Tibial artery (tissue), 4 donors: ENCODE measurements around the gene MYRIP.

Source experiments
- DNase-seq, 2 donors: peaks; one replicate each; pipeline ENCODE4 v3.0.0-alpha.2; 2019
- H3K27ac ChIP-seq, 2 donors: fragments of 200-600 bp; sonication (generic) in 1 of 2; 1 replicate in 1 of 2; 2 replicates in 1 of 2; pipeline ENCODE4 v1.5.1; 2018 to 2019; ENCODE audit warnings: mild to moderate bottlenecking in 1 of 2
- H3K27me3 ChIP-seq, 2 donors: fragments of 200-600 bp; sonication (generic) in 1 of 2; one replicate each; pipeline versions ENCODE4 v1.5.1 to v1.6.0; 2016 to 2019
- H3K36me3 ChIP-seq, 3 donors: fragments of 200-600 bp; sonication (generic) in 2 of 3; one replicate each; pipeline ENCODE4 v1.5.1; 2016 to 2019; ENCODE audit warnings: mild to moderate bottlenecking in 2 of 3
- H3K4me1 ChIP-seq, 4 donors: fragments of 200-600 bp; sonication (generic) in 2 of 4; 1 replicate in 3 of 4; 2 replicates in 1 of 4; pipeline ENCODE4 v1.5.1; 2016 to 2019
- H3K4me3 ChIP-seq, 2 donors: fragments of 200-600 bp; sonication (generic) in 1 of 2; 1 replicate in 1 of 2; 2 replicates in 1 of 2; pipeline ENCODE4 v1.5.1; 2018 to 2019; ENCODE audit warnings: mild to moderate bottlenecking in 2 of 2
- H3K9me3 ChIP-seq, 3 donors: fragments of 200-600 bp; sonication (generic) in 1 of 3; one replicate each; pipeline ENCODE4 v1.5.1; 2016 to 2019
- intact Hi-C: fragments of 100-400 bp; cut with DNase I; formaldehyde crosslinking; loops from one replicate; pipeline ENCODE4 v1.15.0; 2023; ENCODE audit warnings: low total_unique reads
- TF ChIP-seq, protein P1 (sequence below), 2 experiments: fragments of 200-600 bp in 1 of 2; fragments of 450-650 bp in 1 of 2; IDR thresholded peaks; one replicate each; pipeline ENCODE4 v1.5.1; 2017 to 2019; ENCODE audit warnings: antibody characterized with exemption in 2 of 2, mild to moderate bottlenecking in 1 of 2, moderate library complexity in 1 of 2

MYRIP gene

DNA sequence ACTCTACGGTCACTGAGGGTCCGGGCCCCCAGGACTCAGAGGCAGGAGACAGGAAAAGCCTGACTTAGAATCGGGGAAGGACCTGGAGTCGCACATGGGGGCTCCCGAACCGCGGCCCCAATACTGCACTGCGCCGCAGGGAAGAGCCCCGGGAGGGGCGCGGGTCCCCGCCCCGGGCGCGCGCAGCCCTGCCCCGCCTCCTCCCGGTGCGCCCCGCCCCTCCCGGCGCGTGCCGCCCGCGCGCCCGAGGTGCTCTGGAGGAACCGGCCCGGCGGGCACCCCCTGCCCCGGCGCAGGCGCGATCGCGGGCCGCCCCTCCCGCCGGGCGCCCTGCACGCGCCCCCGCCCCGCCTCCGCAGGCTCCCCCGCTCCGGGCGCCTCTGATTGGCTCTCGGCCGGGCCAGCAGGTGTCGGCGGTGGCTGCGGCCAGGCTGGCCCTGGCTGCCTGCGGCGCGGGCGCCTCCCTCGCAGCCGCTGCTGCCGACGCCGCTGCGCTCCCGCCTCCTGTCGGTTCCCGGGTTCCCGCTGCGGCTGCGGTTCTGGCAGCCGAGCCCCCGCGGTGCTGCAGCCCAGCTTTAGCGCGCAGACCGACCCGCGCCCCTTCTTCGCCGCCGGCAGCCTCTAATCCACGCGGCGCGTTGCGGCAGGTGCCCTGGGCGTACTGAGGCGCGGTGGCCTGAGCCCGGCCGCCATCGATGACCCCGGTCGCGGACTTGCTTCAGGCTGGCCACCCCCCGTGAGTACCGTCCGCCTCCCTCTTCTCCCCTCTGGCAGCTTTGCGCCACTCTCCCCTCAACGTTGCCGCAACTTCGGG lies at the start of gene MYRIP:
Gene MYRIP, plus strand, starts transcription at position 429 of the 814 bp plus-strand sequence. CDS start 91,208 bp downstream, outside the sequence.
- intact Hi-C loops: no loop called here
- no peaks in the 10 kb centered on the region for H3K9me3 ChIP-seq
- H3K4me3 ChIP-seq: peak within 1 kb of the TSS; percentile 68 to 84
- DNase-seq: peak; percentile 38 to 77
- H3K27ac ChIP-seq: peak within 1 kb of the TSS; percentile 67 to 68
- peaks cover 0 to 21% of the 10 kb centered on the region in 2 donors for H3K27me3 ChIP-seq
- peaks cover 0 to 29% (median 15%) of the 10 kb centered on the region in 4 donors for H3K4me1 ChIP-seq
- no peaks in the 10 kb centered on the region for H3K36me3 ChIP-seq
- TF ChIP-seq, protein P1, sequence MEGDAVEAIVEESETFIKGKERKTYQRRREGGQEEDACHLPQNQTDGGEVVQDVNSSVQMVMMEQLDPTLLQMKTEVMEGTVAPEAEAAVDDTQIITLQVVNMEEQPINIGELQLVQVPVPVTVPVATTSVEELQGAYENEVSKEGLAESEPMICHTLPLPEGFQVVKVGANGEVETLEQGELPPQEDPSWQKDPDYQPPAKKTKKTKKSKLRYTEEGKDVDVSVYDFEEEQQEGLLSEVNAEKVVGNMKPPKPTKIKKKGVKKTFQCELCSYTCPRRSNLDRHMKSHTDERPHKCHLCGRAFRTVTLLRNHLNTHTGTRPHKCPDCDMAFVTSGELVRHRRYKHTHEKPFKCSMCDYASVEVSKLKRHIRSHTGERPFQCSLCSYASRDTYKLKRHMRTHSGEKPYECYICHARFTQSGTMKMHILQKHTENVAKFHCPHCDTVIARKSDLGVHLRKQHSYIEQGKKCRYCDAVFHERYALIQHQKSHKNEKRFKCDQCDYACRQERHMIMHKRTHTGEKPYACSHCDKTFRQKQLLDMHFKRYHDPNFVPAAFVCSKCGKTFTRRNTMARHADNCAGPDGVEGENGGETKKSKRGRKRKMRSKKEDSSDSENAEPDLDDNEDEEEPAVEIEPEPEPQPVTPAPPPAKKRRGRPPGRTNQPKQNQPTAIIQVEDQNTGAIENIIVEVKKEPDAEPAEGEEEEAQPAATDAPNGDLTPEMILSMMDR (IDR thresholded peaks at IDR 0.05): peak in 1 of 2 experiments; percentile 7

DNA sequence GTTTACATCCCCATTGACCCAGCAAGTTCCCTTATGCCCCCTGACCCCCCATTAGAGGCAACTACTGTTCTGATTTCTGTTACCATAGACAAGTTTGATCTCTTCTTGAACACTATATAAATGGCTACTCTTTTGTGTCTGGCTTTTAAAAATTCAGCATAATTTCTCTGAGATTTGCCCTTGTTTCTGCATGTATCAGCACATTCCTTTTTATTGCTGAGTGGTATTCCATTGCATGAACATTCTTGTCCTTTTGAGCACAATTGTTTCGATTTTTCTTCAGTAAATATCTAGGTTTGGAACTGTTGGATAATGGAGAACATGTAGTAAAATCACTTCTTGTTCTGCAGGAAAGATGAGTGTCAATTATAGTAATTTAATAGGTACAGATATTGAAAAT lies 49.1 kb upstream of the MYRIP start:
- no peaks in the 10 kb centered on the region for H3K27me3 ChIP-seq
- intact Hi-C loops: no loop called here
- TF ChIP-seq, protein P1 (IDR thresholded peaks at IDR 0.05): no peak
- no peaks in the 10 kb centered on the region for H3K36me3 ChIP-seq
- DNase-seq: no peak
- no peak overlapping the region for H3K27ac ChIP-seq
- H3K4me3 ChIP-seq: no peak overlapping the region
- no peaks in the 10 kb centered on the region for H3K4me1 ChIP-seq
- no peaks in the 10 kb centered on the region for H3K9me3 ChIP-seq

DNA sequence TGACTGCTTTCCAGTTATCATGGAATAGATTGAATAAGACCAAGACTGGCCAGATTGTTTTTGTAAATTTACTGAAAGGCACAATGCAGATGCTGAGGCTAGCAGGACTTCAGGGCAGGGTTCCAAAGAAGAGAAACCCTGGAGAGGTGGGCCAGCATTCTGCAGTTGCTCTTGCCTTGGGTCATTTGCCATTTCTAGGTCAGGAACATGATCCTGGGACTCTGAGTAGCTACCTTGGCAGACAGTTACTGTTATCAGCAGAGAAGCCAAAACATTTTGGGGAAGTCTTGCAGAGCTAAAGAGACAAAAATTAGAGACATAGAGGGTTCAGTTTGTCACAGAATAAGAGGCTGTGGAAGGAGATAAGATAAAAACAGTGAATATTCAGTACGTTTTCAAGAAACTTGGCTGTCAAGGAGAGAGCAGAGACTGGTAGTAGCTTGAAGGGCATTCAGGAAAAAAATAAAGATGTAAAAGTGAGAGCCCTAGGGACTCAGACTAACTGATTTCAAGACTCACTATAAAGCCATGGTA lies 46.8 kb upstream of the MYRIP start:
- Histone ChIP-seq H3K4me3 (no peak overlapping the region), H3K36me3 (no peaks in the 10 kb centered on the region), H3K9me3 (no peaks in the 10 kb centered on the region), H3K27ac (no peak overlapping the region), H3K27me3 (no peaks in the 10 kb centered on the region), H3K4me1 (no peaks in the 10 kb centered on the region)
- DNase-seq: no peak
- intact Hi-C loops: no loop called here
- TF ChIP-seq, protein P1 (IDR thresholded peaks at IDR 0.05): no peak

DNA sequence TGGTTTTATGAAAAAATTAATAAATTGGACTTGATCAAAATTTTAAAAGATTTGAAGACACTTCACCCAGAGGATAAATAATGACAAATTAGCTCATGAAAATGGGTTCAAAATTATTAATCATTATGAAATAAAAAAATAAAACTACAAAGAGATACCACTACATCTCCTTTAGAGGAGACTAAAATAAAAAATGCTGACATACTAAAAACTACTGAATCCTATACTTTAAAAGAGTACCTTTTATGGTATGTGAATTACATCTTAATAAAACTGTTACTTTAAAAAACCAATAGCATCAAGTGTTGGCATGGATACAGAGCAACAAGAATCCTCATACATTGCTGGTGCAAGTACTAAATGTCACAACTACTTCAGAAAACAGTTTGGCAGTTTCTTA lies 46.0 kb upstream of the MYRIP start:
- Histone ChIP-seq H3K27ac (no peak overlapping the region), H3K9me3 (no peaks in the 10 kb centered on the region), H3K36me3 (no peaks in the 10 kb centered on the region), H3K27me3 (no peaks in the 10 kb centered on the region), H3K4me3 (no peak overlapping the region), H3K4me1 (no peaks in the 10 kb centered on the region)
- intact Hi-C loops: no loop called here
- TF ChIP-seq, protein P1 (IDR thresholded peaks at IDR 0.05): no peak
- DNase-seq: no peak

DNA sequence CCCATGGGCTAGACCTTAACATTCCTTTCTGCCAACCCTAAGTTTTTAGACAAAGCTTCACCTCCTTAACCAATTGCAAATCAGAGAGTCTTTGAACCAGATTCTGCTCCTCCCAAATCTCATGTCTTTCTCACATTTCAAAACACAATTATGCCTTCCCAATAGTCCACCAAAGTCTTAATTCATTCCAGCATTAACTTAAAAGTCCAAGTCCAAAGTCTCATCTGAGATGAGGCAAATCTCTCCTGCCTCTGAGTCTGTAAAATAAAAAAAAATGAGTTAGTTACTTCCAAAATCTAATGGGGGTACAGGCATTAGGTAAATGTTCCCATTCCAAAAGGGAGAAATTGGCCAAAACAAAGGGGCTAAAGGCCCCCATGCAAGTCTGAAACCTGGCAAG lies 43.8 kb upstream of the MYRIP start:
- H3K4me1 ChIP-seq: no peaks in the 10 kb centered on the region
- intact Hi-C loops: no loop called here
- no peak overlapping the region for H3K27ac ChIP-seq
- DNase-seq: no peak
- TF ChIP-seq, protein P1 (IDR thresholded peaks at IDR 0.05): no peak
- no peaks in the 10 kb centered on the region for H3K9me3 ChIP-seq
- no peaks in the 10 kb centered on the region for H3K36me3 ChIP-seq
- H3K4me3 ChIP-seq: no peak overlapping the region
- no peaks in the 10 kb centered on the region for H3K27me3 ChIP-seq
